ENCODE data around the gene LIX1L. TPM values are rescaled to one million over a fixed set of nuclear protein-coding genes. Genes with fewer than 3 reads are reported as not detected.

LIX1L gene
- total RNA-seq, 2 experiments from 2014 or later = 21.4 to 21.5 TPM

- Mint-ChIP-seq H3K9me3 (no peaks in the 10 kb centered on the region), H3K27ac (no peak overlapping the region), H3K4me3 (peak overlapping the region; percentile 36), H3K36me3 (ENCODE audit: low read depth) (no peaks in the 10 kb centered on the region), H3K4me1 (ENCODE audit: low read depth) (no peaks in the 10 kb centered on the region), H3K27me3 (no peaks in the 10 kb centered on the region)
- ChIA-PET CTCF (interaction anchor here (0.6 to 9.4 kb wide), 6 partner anchors 13 to 137 kb away, joined by 3 to 151 read pairs (median 6); partner anchors contain the start of genes NUDT17, RBM8A and TXNIP), POLR2A (interaction anchor here (1.2 to 6.6 kb wide), 7 partner anchors 11 to 137 kb away, joined by 3 to 625 read pairs (median 7); partner anchors contain the start of genes ANKRD34A, LIX1L, NUDT17 and POLR3GL)
- Histone ChIP-seq H3K27ac (ENCODE audit: low read depth in 1 of 2, low read length in 2 of 2) (peak overlapping the region; percentile 23 to 61), H3K9me3 (ENCODE audit: control insufficient read depth in 1 of 2, insufficient read depth in 1 of 2, low read length in 2 of 2) (no peaks in the 10 kb centered on the region), H3K36me3 (ENCODE audit: insufficient read depth, low read length) (no peaks in the 10 kb centered on the region), H3K27me3 (ENCODE audit: control insufficient read depth in 1 of 2, insufficient read depth in 2 of 2, low read length in 2 of 2) (no peaks in the 10 kb centered on the region), H3K4me3 (ENCODE audit: low read length) (no peak overlapping the region), H3K4me1 (ENCODE audit: insufficient read depth, low read length) (peaks cover 94% of the 10 kb centered on the region)
- intact Hi-C loops (cut with DNase I, micrococcal nuclease) = no loop called here
- no peak for TF ChIP-seq CTCF (IDR thresholded peaks at IDR 0.05)
- no peak for ATAC-seq (ENCODE audit: poor library complexity)
- no peak for DNase-seq
Observed at GRCh38 chr1:145982010-145982723, 24.4 kb upstream of the LIX1L start.

GRCh38 chr1:145980457-145980994 lies 22.7 kb upstream of the LIX1L start:
- POLR2A ChIA-PET = interaction anchor here (0.9 to 6.6 kb wide), 15 partner anchors 12 to 156 kb away, joined by 3 to 625 read pairs (median 20); partner anchors contain the start of genes ANKRD34A, LIX1L, NUDT17 and PIAS3
- peaks cover 83% of the 10 kb centered on the region for H3K4me1 ChIP-seq (ENCODE audit: insufficient read depth, low read length)
- peak overlapping the region; percentile 93 to 94 for H3K27ac ChIP-seq (ENCODE audit: low read depth in 1 of 2, low read length in 2 of 2)
- ATAC-seq (ENCODE audit: poor library complexity) (no peak), DNase-seq (no peak)
- H3K4me1 Mint-ChIP-seq (ENCODE audit: low read depth) = no peaks in the 10 kb centered on the region
- H3K27me3 ChIP-seq (ENCODE audit: control insufficient read depth in 1 of 2, insufficient read depth in 2 of 2, low read length in 2 of 2) = no peaks in the 10 kb centered on the region
- no peak overlapping the region for H3K27ac Mint-ChIP-seq
- H3K9me3 Mint-ChIP-seq = no peaks in the 10 kb centered on the region
- no peak for TF ChIP-seq CTCF (IDR thresholded peaks at IDR 0.05)
- H3K4me3 Mint-ChIP-seq = no peak overlapping the region
- H3K9me3 ChIP-seq (ENCODE audit: control insufficient read depth in 1 of 2, insufficient read depth in 1 of 2, low read length in 2 of 2) = no peaks in the 10 kb centered on the region
- peaks cover under 1% of the 10 kb centered on the region for H3K36me3 Mint-ChIP-seq (ENCODE audit: low read depth)
- CTCF ChIA-PET = interaction anchor here (1.7 to 9.4 kb wide), 7 partner anchors 10 to 135 kb away, joined by 4 to 151 read pairs (median 10); partner anchors contain the start of genes ANKRD34A, NUDT17, POLR3GL and RBM8A
- peak overlapping the region; percentile 45 for H3K4me3 ChIP-seq (ENCODE audit: low read length)
- H3K36me3 ChIP-seq (ENCODE audit: insufficient read depth, low read length) = peaks cover 5% of the 10 kb centered on the region
- H3K27me3 Mint-ChIP-seq = no peaks in the 10 kb centered on the region
- intact Hi-C loops (cut with DNase I, micrococcal nuclease) = loop anchor here (1.0 to 2.0 kb wide), 2 partner anchors 8 to 14 kb away; no protein-coding TSS in a partner anchor

GRCh38 chr1:145979746-145980456 lies 22.1 kb upstream of the LIX1L start:
- no peak for TF ChIP-seq CTCF (IDR thresholded peaks at IDR 0.05)
- Histone ChIP-seq H3K4me1 (ENCODE audit: insufficient read depth, low read length) (peaks cover 77% of the 10 kb centered on the region), H3K27me3 (ENCODE audit: control insufficient read depth in 1 of 2, insufficient read depth in 2 of 2, low read length in 2 of 2) (no peaks in the 10 kb centered on the region), H3K4me3 (ENCODE audit: low read length) (peak overlapping the region; percentile 45), H3K36me3 (ENCODE audit: insufficient read depth, low read length) (peaks cover 10% of the 10 kb centered on the region), H3K27ac (ENCODE audit: low read depth in 1 of 2, low read length in 2 of 2) (peak overlapping the region; percentile 93 to 94), H3K9me3 (ENCODE audit: control insufficient read depth in 1 of 2, insufficient read depth in 1 of 2, low read length in 2 of 2) (no peaks in the 10 kb centered on the region)
- no peak overlapping the region for H3K27ac Mint-ChIP-seq
- intact Hi-C loops (cut with DNase I, micrococcal nuclease) = loop anchor here (1.0 to 2.0 kb wide), 3 partner anchors 8 to 19 kb away; no protein-coding TSS in a partner anchor
- no peaks in the 10 kb centered on the region for H3K9me3 Mint-ChIP-seq
- ChIA-PET CTCF (interaction anchor here (0.8 to 9.4 kb wide), 12 partner anchors 9 to 135 kb away, joined by 3 to 151 read pairs (median 8); partner anchors contain the start of genes ANKRD34A, LIX1L, NUDT17 and PIAS3), POLR2A (interaction anchor here (0.9 to 6.6 kb wide), 21 partner anchors 13 to 156 kb away, joined by 3 to 625 read pairs (median 7); partner anchors contain the start of genes ANKRD34A, LIX1L, NUDT17 and PEX11B)
- no peak overlapping the region for H3K4me3 Mint-ChIP-seq
- no peaks in the 10 kb centered on the region for H3K4me1 Mint-ChIP-seq (ENCODE audit: low read depth)
- DNase-seq = peak in 5 of 14 experiments; percentile 16 to 84 (median 75)
- ATAC-seq (ENCODE audit: poor library complexity) = peak; percentile 45
- peaks cover 6% of the 10 kb centered on the region for H3K36me3 Mint-ChIP-seq (ENCODE audit: low read depth)
- no peaks in the 10 kb centered on the region for H3K27me3 Mint-ChIP-seq
